Measurements from ENCODE around the gene HNRNPH3.

DNA sequence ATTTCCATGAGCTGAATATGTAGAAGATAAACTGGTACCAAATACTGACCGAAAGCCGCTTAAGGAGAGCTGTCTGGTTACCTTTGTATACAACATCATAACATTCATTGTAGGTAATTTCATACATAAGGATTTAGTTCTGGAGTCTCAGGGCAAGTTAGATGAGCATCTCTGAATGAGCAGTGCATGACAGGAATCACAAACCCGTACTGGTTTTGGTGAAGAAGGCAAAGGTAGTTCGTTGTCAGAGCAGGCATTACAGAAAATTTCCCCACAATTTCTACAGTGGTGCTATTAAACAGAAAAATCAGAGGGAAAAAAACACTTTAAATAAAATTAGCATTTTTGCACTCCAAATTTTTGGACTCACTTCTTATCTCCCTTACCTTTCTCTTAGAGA, 13.8 kb downstream of the HNRNPH3 start:
- TF ChIP-seq CTCF (IDR thresholded peaks at IDR 0.05): no peak
- TF ChIP-seq POLR2AphosphoS5 (IDR thresholded peaks at IDR 0.05; ENCODE audit: insufficient read depth in 1 of 2, low read depth in 1 of 2): no peak
- no peak for TF ChIP-seq POLR2A (IDR thresholded peaks at IDR 0.05)
